Spinal cord (tissue), 10 donors: ENCODE measurements around the gene FRMD8. TPM values are rescaled to one million over a fixed set of nuclear protein-coding genes. Genes with fewer than 3 reads are reported as not detected.

ENCODE experiments used
- DNase-seq, 6 donors: peaks; one replicate each; pipeline versions ENCODE4 v3.0.0 to v3.0.0-alpha.2; 2013 to 2015; ENCODE audit warnings: low spot score in 6 of 6, low read depth in 4 of 6
- H3K27ac ChIP-seq: one replicate; pipeline ENCODE4 v1.5.1; 2013; ENCODE audit warnings: low read depth, low read length, control low read depth
- H3K27me3 ChIP-seq: one replicate; pipeline ENCODE4 v1.6.1; 2013; ENCODE audit warnings: low read length; ENCODE audit not compliant: control insufficient read depth, insufficient read depth
- H3K36me3 ChIP-seq: one replicate; pipeline ENCODE4 v1.6.1; 2013; ENCODE audit warnings: low read length; ENCODE audit not compliant: control insufficient read depth, insufficient read depth
- H3K4me1 ChIP-seq: one replicate; pipeline ENCODE4 v1.6.1; 2013; ENCODE audit warnings: low read length; ENCODE audit not compliant: control insufficient read depth, insufficient read depth
- H3K4me3 ChIP-seq: one replicate; pipeline ENCODE4 v1.5.1; 2013; ENCODE audit warnings: low read depth, low read length, control low read depth
- H3K9me3 ChIP-seq: one replicate; pipeline ENCODE4 v1.6.1; 2013; ENCODE audit warnings: low read length; ENCODE audit not compliant: control insufficient read depth, insufficient read depth
- WGBS: methylation state at CpG from one replicate; pipeline ENCODE4 v1.1.5; 2013; ENCODE audit warnings: missing lambda C conversion rate; ENCODE audit not compliant: insufficient coverage; 5-methylcytosine and 5-hydroxymethylcytosine counted together
- polyA plus RNA-seq, 2 donors: library from polyadenylated mRNA; unstranded; fragments of 120-200 nt; gene quantifications; one replicate each; pipeline ENCODE4 v1.2.1, GENCODE V29; 2013; ENCODE audit not compliant: insufficient read length in 2 of 2
- total RNA-seq, 2 donors: library from RNA; depleted of rRNA in 1 of 2; stranded (reverse); fragments of 120-200 nt in 1 of 2; fragments of >200 nt in 1 of 2; gene quantifications; one replicate each; pipeline versions ENCODE4 v1.2.3 to v1.2.4, GENCODE V29; 2013 to 2014
- donor health status: healthy.

Gene FRMD8
- total and polyA plus RNA-seq, 4 donors = 16.3 to 19.3 (median 17.7) TPM

GRCh38 chr11:65433657-65434056 is 47.2 kb downstream of the FRMD8 start:
- WGBS = no CpG with 5 or more reads among the region's 2 CpGs
- no peak for DNase-seq
- H3K27ac ChIP-seq = no peak overlapping the region
- peaks cover 8% of the 10 kb centered on the region for H3K4me1 ChIP-seq
- no peaks in the 10 kb centered on the region for H3K9me3 ChIP-seq
- no peaks in the 10 kb centered on the region for H3K27me3 ChIP-seq
- no peak overlapping the region for H3K4me3 ChIP-seq
- peaks cover 9% of the 10 kb centered on the region for H3K36me3 ChIP-seq

- H3K4me3 ChIP-seq = no peak overlapping the region
- peaks cover 7% of the 10 kb centered on the region for H3K4me1 ChIP-seq
- H3K9me3 ChIP-seq = no peaks in the 10 kb centered on the region
- WGBS = no CpG with 5 or more reads among the region's 6 CpGs
- no peaks in the 10 kb centered on the region for H3K27me3 ChIP-seq
- H3K36me3 ChIP-seq = peaks cover 9% of the 10 kb centered on the region
- H3K27ac ChIP-seq = no peak overlapping the region
- no peak for DNase-seq
Measured at GRCh38 chr11:65434057-65434666, 47.7 kb downstream of the FRMD8 start.

- H3K27ac ChIP-seq = no peak overlapping the region
- WGBS = 88% methylated on average over 2 of the region's 5 CpGs
- H3K4me1 ChIP-seq = peaks cover 4% of the 10 kb centered on the region
- no peak for DNase-seq
- no peaks in the 10 kb centered on the region for H3K9me3 ChIP-seq
- H3K27me3 ChIP-seq = no peaks in the 10 kb centered on the region
- no peak overlapping the region for H3K4me3 ChIP-seq
- H3K36me3 ChIP-seq = peaks cover 9% of the 10 kb centered on the region
Measured at GRCh38 chr11:65434667-65435410, 48.4 kb downstream of the FRMD8 start.

- peaks cover 7% of the 10 kb centered on the region for H3K36me3 ChIP-seq
- no peak overlapping the region for H3K27ac ChIP-seq
- no peaks in the 10 kb centered on the region for H3K4me1 ChIP-seq
- no peak for DNase-seq
- H3K9me3 ChIP-seq = no peaks in the 10 kb centered on the region
- 85% methylated on average over 7 of the region's 9 CpGs for WGBS
- H3K4me3 ChIP-seq = no peak overlapping the region
- no peaks in the 10 kb centered on the region for H3K27me3 ChIP-seq
Measured at GRCh38 chr11:65435411-65435931, 49.0 kb downstream of the FRMD8 start.

GRCh38 chr11:65435981-65436411 is 49.6 kb downstream of the FRMD8 start:
- no peaks in the 10 kb centered on the region for H3K4me1 ChIP-seq
- 89% methylated on average over 8 of the region's 8 CpGs for WGBS
- H3K27ac ChIP-seq = no peak overlapping the region
- H3K27me3 ChIP-seq = no peaks in the 10 kb centered on the region
- no peak for DNase-seq
- H3K4me3 ChIP-seq = no peak overlapping the region
- H3K9me3 ChIP-seq = no peaks in the 10 kb centered on the region
- H3K36me3 ChIP-seq = peaks cover 7% of the 10 kb centered on the region

GRCh38 chr11:65436412-65437032 is 50.1 kb downstream of the FRMD8 start:
- 97% methylated on average over 3 of the region's 5 CpGs for WGBS
- Histone ChIP-seq H3K4me3 (no peak overlapping the region), H3K27me3 (no peaks in the 10 kb centered on the region), H3K27ac (no peak overlapping the region), H3K4me1 (no peaks in the 10 kb centered on the region), H3K36me3 (peaks cover 7% of the 10 kb centered on the region), H3K9me3 (no peaks in the 10 kb centered on the region)
- DNase-seq = no peak

- Histone ChIP-seq H3K4me3 (no peak overlapping the region), H3K36me3 (peaks cover 11% of the 10 kb centered on the region), H3K27me3 (no peaks in the 10 kb centered on the region), H3K9me3 (no peaks in the 10 kb centered on the region), H3K27ac (no peak overlapping the region), H3K4me1 (no peaks in the 10 kb centered on the region)
- 89% methylated on average over 14 of the region's 14 CpGs for WGBS
- no peak for DNase-seq
Measured at GRCh38 chr11:65437436-65438227, 51.2 kb downstream of the FRMD8 start.

- Histone ChIP-seq H3K9me3 (no peaks in the 10 kb centered on the region), H3K4me3 (no peak overlapping the region), H3K27ac (no peak overlapping the region), H3K4me1 (no peaks in the 10 kb centered on the region), H3K27me3 (no peaks in the 10 kb centered on the region), H3K36me3 (peaks cover 12% of the 10 kb centered on the region)
- DNase-seq = no peak
- WGBS = no CpG with 5 or more reads among the region's 9 CpGs
Measured at GRCh38 chr11:65438257-65439151, 52.1 kb downstream of the FRMD8 start.
